Adrenal gland (tissue), 5 donors: ENCODE measurements around the gene RPN1.

ENCODE experiments used
- CTCF ChIP-seq, 6 experiments: fragments of 450-650 bp in 4 of 6; fragments of 200-600 bp in 2 of 6; sonication (generic) in 1 of 6; IDR thresholded peaks; 1 replicate in 5 of 6; 2 replicates in 1 of 6; pipeline versions ENCODE4 v1.5.1 to v1.8.0; 2016 to 2021; ENCODE audit warnings: antibody characterized with exemption in 6 of 6, mild to moderate bottlenecking in 2 of 6, moderate library complexity in 1 of 6
- POLR2A ChIP-seq, 2 donors: fragments of 450-650 bp; IDR thresholded peaks; one replicate each; pipeline ENCODE4 v1.6.1; 2017; ENCODE audit warnings: antibody characterized with exemption in 2 of 2, mild to moderate bottlenecking in 2 of 2, moderate library complexity in 1 of 2
- donor health status: DM: no; HTN: no; CAD: no.

GRCh38 chr3:128585189-128585588 is 65.4 kb downstream of the RPN1 start:
- TF ChIP-seq CTCF (IDR thresholded peaks at IDR 0.05): no peak
- no peak for TF ChIP-seq POLR2A (IDR thresholded peaks at IDR 0.05)
